H1 (cell line): ENCODE data around the gene EVX2. TPM values are rescaled to one million over a fixed set of nuclear protein-coding genes. Genes with fewer than 3 reads are reported as not detected.

ENCODE experiments used
- ATF2 ChIP-seq: IDR thresholded peaks from 2 replicates; pipeline ENCODE4 v1.6.1; 2012; ENCODE audit warnings: low read length, inconsistent platforms
- BCL11A ChIP-seq, 2 experiments: IDR thresholded peaks; one replicate each; pipeline ENCODE4 v1.6.1; 2011; ENCODE audit warnings: low read depth in 2 of 2, low read length in 2 of 2, mild to moderate bottlenecking in 2 of 2
- BRCA1 ChIP-seq: IDR thresholded peaks from 2 replicates; pipeline ENCODE4 v1.6.1; 2012; ENCODE audit warnings: low read depth, low read length, improper control_type of control experiment
- CBX5 ChIP-seq: fragments of 300-800, 300-1000 bp; sonication (generic); IDR thresholded peaks from 2 replicates; pipeline ENCODE4 v1.7.1; 2016; ENCODE audit warnings: antibody characterized with exemption, low read length, low read depth
- CEBPB ChIP-seq: IDR thresholded peaks from 2 replicates; pipeline ENCODE4 v1.6.1; 2012; ENCODE audit warnings: low read depth, low read length
- E2F6 ChIP-seq: IDR thresholded peaks from 2 replicates; pipeline ENCODE4 v1.6.1; 2012; ENCODE audit warnings: inconsistent platforms
- EGR1 ChIP-seq: IDR thresholded peaks from 2 replicates; pipeline ENCODE4 v1.6.1; 2011; ENCODE audit warnings: low read depth, low read length, borderline replicate concordance
- EP300 ChIP-seq, 2 experiments: IDR thresholded peaks; 1 replicate in 1 of 2; 2 replicates in 1 of 2; pipeline ENCODE4 v1.6.1; 2011 to 2012; ENCODE audit warnings: low read depth in 2 of 2, low read length in 2 of 2, mild to moderate bottlenecking in 2 of 2, borderline replicate concordance in 1 of 2, inconsistent platforms in 1 of 2, moderate library complexity in 1 of 2
- EZH2 ChIP-seq: fragments of 200-600 bp; sonication (generic); IDR thresholded peaks from 2 replicates; pipeline ENCODE4 v1.7.1; 2012; ENCODE audit warnings: low read depth, mild to moderate bottlenecking, moderate library complexity, low read length, inconsistent platforms; ENCODE audit not compliant: severe bottlenecking
- HDAC6 ChIP-seq: IDR thresholded peaks from one replicate; pipeline ENCODE4 v1.7.1; 2012; ENCODE audit warnings: low read depth, mild to moderate bottlenecking, inconsistent platforms, low read length, moderate library complexity
- JUN ChIP-seq: IDR thresholded peaks from 2 replicates; pipeline ENCODE4 v1.6.1; 2011; ENCODE audit warnings: low read depth, mild to moderate bottlenecking, improper control_type of control experiment, low read length
- KDM1A ChIP-seq: fragments of 200-600, 300-600 bp; sonication (generic); IDR thresholded peaks from 2 replicates; pipeline ENCODE4 v1.7.1; 2016; ENCODE audit warnings: mild to moderate bottlenecking, low read length, borderline replicate concordance
- KDM4A ChIP-seq: IDR thresholded peaks from one replicate; pipeline ENCODE4 v1.7.1; 2012; ENCODE audit warnings: low read depth, mild to moderate bottlenecking, moderate library complexity, low read length, inconsistent platforms; ENCODE audit not compliant: severe bottlenecking
- KDM5A ChIP-seq: fragments of 200-600 bp; IDR thresholded peaks from 2 replicates; pipeline ENCODE4 v1.7.1; 2012; ENCODE audit warnings: mild to moderate bottlenecking, low read length, inconsistent platforms, mixed read lengths
- MAFK ChIP-seq: IDR thresholded peaks from 2 replicates; pipeline ENCODE4 v1.6.1; 2012; ENCODE audit warnings: low read depth, mild to moderate bottlenecking, improper control_type of control experiment, low read length
- POLR2A ChIP-seq, 2 experiments: IDR thresholded peaks; 1 replicate in 1 of 2; 2 replicates in 1 of 2; pipeline ENCODE4 v1.6.1; 2011; ENCODE audit warnings: low read depth in 2 of 2, low read length in 2 of 2, mild to moderate bottlenecking in 2 of 2; ENCODE audit errors: control extremely low read depth in 1 of 2
- POU5F1 ChIP-seq: IDR thresholded peaks from 2 replicates; pipeline ENCODE4 v1.6.1; 2011; ENCODE audit warnings: low read depth, mild to moderate bottlenecking, low read length, moderate library complexity
- RFX5 ChIP-seq: IDR thresholded peaks from 2 replicates; pipeline ENCODE4 v1.6.1; 2011; ENCODE audit warnings: low read depth, low read length, improper control_type of control experiment, borderline replicate concordance
- SAP30 ChIP-seq: fragments of 300-600 bp; sonication (generic); IDR thresholded peaks from 2 replicates; pipeline ENCODE4 v1.7.1; 2012; ENCODE audit warnings: low read length, moderate library complexity, mild to moderate bottlenecking, inconsistent platforms; ENCODE audit not compliant: insufficient read depth, insufficient replicate concordance
- SIX5 ChIP-seq: IDR thresholded peaks from 2 replicates; pipeline ENCODE4 v1.6.1; 2011; ENCODE audit warnings: mild to moderate bottlenecking, low read depth, low read length
- SP1 ChIP-seq: IDR thresholded peaks from 2 replicates; pipeline ENCODE4 v1.6.1; 2011; ENCODE audit warnings: low read depth, low read length
- ZNF274 ChIP-seq: IDR thresholded peaks from 2 replicates; pipeline ENCODE4 v1.7.0; 2012; ENCODE audit warnings: low read length, borderline replicate concordance; ENCODE audit errors: extremely low read depth
- polyA plus RNA-seq, 7 experiments: library from polyadenylated mRNA; depleted of rRNA in 3 of 7; stranded (reverse) in 5 of 7; unstranded in 2 of 7; fragments of >200 nt in 5 of 7; fragments of 200-250 nt in 2 of 7; gene quantifications; 1 replicate in 5 of 7; 2 replicates in 1 of 7; 4 replicates in 1 of 7; pipeline versions ENCODE4 v1.2.1 to v1.2.3, GENCODE V29; 2011 to 2013; ENCODE audit warnings: missing spikeins in 2 of 7, mixed read lengths in 2 of 7
- total RNA-seq: library from RNA; stranded (reverse); fragmentation: NEBNext Ultra II Directional; extraction: Animal tissue kit (Norgen Biotek cat#: 25700); gene quantifications from 2 replicates; pipeline ENCODE4 v1.2.1, GENCODE V29; 2021

Gene EVX2
- total and polyA plus RNA-seq, 2 of the 8 experiments (the other 6 are each of a cell fraction or from before 2014, with no cell fraction given), result not detected

DNA sequence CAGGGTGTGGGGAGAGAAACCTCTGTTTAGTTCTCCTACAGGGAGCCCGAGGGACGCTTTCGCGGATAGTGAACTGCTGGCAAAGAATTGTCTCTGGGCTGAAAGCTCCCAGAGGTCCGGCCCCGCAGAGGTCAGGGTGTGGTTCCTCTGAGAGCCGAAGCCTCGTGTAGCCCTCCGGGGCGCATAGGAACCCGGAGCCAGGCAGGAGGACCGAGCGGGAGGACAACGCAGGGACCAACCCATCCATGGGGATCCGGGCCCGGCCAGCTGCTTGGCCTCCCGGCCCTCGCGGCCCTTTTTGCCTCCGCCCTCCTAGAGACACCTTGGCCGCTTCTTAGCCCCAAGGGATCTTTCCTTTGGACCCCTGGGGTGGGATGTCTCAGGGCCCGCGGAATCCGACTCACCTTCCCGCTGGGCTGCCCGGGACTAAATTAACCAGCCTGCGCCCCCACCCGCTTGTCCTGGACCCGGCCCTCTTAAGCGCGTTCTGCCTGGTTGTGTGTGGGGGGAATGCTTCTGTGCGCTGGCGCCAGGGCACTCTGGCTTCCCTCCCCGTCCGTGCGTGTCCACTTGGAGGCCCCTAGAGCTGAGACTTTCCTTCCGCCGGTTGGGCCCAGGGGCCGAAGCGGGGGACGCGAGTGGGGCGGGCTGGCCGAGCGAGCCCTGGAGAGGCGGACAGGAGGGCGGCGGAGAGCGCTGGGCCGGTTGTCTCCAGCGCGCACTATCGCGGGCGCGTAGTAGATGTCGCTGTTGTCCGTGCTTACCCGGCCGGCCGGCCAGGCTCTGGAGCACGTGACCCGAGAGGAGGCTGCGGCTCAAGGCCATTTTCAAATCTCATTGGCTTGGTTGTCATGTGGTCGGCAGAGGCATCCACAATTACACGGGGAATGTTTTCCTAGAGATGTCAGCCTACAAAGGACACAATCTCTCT lies 32.4 kb upstream of the EVX2 start, which contains the start of gene HOXD10 (continued):
- no peak for TF ChIP-seq BCL11A (IDR thresholded peaks at IDR 0.05; ENCODE audit: low read depth in 2 of 2, low read length in 2 of 2)
- TF ChIP-seq RFX5, result no peak
- no peak for TF ChIP-seq KDM1A
- peak; percentile 63 for TF ChIP-seq E2F6
- TF ChIP-seq POU5F1, result no peak
- TF ChIP-seq POLR2A (IDR thresholded peaks at IDR 0.05; ENCODE audit: control extremely low read depth in 1 of 2, low read depth in 2 of 2, low read length in 2 of 2), result no peak
- TF ChIP-seq MAFK, result no peak
- TF ChIP-seq KDM4A, result no peak
- TF ChIP-seq SAP30, result no peak
- TF ChIP-seq HDAC6, result no peak
- TF ChIP-seq CBX5, result no peak
- TF ChIP-seq ATF2, result no peak
- no peak for TF ChIP-seq JUN
- no peak for TF ChIP-seq CEBPB
- no peak for TF ChIP-seq EP300 (IDR thresholded peaks at IDR 0.05; ENCODE audit: borderline replicate concordance in 1 of 2, low read depth in 2 of 2, low read length in 2 of 2)
- no peak for TF ChIP-seq ZNF274
- TF ChIP-seq SP1, result no peak
- no peak for TF ChIP-seq KDM5A
- TF ChIP-seq SIX5, result no peak
- no peak for TF ChIP-seq BRCA1
- TF ChIP-seq EGR1, result no peak
- peak; percentile 86 for TF ChIP-seq EZH2
